ENCODE measurements around the gene GFM2.
"Not testable (repeated sequence)": the region's sequence is repeated elsewhere in the genome, so short reads cannot be mapped to it uniquely, and the experiment has no call there.

The GFM2 gene, protein sequence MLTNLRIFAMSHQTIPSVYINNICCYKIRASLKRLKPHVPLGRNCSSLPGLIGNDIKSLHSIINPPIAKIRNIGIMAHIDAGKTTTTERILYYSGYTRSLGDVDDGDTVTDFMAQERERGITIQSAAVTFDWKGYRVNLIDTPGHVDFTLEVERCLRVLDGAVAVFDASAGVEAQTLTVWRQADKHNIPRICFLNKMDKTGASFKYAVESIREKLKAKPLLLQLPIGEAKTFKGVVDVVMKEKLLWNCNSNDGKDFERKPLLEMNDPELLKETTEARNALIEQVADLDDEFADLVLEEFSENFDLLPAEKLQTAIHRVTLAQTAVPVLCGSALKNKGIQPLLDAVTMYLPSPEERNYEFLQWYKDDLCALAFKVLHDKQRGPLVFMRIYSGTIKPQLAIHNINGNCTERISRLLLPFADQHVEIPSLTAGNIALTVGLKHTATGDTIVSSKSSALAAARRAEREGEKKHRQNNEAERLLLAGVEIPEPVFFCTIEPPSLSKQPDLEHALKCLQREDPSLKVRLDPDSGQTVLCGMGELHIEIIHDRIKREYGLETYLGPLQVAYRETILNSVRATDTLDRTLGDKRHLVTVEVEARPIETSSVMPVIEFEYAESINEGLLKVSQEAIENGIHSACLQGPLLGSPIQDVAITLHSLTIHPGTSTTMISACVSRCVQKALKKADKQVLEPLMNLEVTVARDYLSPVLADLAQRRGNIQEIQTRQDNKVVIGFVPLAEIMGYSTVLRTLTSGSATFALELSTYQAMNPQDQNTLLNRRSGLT

DNA sequence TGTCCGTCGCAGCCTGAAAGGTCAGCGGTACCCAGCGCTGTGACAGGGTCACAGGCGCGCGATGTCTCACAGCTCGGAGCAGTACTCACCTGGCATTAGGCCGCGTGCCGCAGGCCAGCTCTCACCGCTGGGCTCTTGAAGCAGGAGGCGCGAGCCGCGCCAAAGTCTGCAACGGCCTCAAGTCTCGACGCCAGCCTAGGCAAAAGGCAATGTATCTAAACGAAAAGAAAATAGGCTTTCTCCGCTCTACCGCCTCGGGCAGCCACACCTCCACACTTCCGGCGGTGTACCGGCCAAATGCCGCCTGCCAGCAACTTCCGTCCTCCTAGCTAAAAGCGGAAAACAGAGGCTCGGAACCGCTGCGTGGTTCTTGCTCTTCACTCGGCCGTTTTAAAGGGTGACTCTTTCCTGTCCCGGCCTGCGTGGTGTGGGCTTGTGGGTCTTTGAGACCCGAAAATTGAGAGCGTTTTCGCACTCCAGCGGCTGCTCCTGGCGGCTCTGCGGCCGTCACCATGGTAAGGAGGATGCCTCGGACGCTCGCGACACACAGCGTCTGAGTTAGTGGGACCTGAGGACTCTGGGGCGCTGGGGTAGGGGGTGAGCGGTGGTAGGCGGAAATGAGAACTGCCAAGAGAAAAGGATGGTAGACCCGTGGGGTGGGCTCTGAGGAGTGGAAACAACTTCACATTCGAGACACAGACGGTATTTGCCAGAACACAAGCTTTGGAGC lies at the start of gene GFM2, which contains the start of gene NSA2:
Gene GFM2 (minus strand): TSS at position 269 of the 730 bp plus-strand sequence. CDS start 3,375 bp downstream, outside the sequence.
Gene NSA2 (plus strand): TSS at position 401 of the 730 bp plus-strand sequence. CDS start 112 bp downstream, at position 513.
- DNase-seq (ENCODE audit: low read depth): peak; percentile 87

- DNase-seq (ENCODE audit: low read depth): no peak
These were observed 44.0 kb upstream of the GFM2 start for GRCh38 chr5:74810915-74811314.

DNA sequence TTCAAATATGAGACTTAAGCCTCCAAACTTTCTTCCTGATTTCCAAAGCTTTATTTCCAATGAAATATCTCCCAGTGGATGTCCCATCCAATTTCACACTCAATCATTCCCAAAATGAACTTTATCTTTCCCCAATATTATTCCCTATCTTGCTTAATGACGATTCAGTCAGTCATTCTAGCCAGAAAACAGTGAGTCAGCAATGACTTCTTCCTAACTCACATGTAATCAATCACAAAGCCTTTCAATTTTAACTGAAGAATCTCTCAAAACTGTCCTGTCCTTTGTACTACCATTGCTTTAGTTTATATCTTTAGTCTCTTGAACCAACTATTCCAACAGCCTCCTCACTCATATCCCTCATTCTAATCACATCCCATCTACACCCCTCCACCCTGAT lies 35.0 kb upstream of the GFM2 start:
- DNase-seq (ENCODE audit: low read depth): no peak

- no peak for DNase-seq (ENCODE audit: low read depth)
These were observed 34.3 kb upstream of the GFM2 start for GRCh38 chr5:74801197-74801596.

- DNase-seq (ENCODE audit: low read depth): no peak
These were observed 32.3 kb upstream of the GFM2 start for GRCh38 chr5:74798977-74799911.

- DNase-seq (ENCODE audit: low read depth): not testable (repeated sequence)
These were observed 24.8 kb upstream of the GFM2 start for GRCh38 chr5:74791669-74792068.

DNA sequence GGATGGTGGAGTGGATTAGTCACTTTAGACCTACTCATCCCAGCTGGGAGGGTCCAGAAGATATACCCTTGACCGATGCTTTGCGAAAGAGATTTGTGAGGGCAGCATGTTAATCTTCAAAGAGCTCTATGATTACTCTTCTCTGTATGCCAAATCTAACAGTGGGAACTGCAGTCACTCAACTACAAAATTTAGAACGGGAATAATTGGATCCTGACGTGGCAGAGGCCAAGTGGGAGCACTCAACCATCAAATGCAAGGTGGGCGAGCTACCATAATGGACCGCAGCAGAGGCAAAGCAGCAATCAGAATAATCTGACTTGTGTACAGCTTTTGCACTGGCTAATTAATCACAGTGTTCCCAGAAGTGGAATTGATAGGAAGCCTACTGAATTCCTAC lies 20.5 kb upstream of the GFM2 start:
- DNase-seq (ENCODE audit: low read depth): no peak

GRCh38 chr5:74786851-74787250 lies 19.9 kb upstream of the GFM2 start:
- DNase-seq (ENCODE audit: low read depth): no peak

DNA sequence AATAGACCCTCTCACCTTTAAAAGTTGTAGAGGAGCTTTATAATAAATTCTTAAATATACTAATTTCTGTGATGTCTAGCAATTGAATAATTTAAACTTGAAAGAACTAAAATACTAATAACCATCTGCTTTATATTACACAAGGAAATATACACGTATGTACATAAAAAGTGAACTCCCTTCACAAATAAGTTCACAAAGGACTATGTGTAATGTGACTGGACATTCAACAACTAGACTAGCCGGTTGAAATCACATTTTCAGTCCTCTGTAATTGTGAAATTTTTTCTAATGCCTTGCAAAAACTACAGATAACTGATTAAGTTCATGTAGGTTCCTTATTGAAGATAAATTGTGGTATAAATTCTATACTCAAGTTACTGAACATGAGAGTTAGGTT lies 11.7 kb upstream of the GFM2 start:
- DNase-seq (ENCODE audit: low read depth): no peak

DNA sequence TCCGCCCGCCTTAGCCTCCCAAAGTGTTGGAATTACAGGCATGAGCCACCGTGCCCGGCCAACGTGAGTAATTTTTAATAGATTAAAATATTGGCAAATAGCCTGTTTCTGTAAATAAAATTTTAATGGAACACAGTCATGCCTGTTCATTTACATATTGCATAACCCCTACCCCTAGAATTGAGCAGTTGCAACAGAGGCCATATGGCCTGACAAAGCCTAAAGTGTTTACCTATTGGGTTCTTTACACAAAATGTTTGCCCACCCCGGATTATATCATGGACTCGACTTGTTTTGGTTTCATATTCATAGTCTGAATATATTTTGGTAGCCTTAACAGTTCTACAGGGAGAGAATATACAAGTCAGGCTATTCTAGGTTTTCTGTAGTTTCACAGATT lies 5.4 kb upstream of the GFM2 start:
- DNase-seq (ENCODE audit: low read depth): no peak

DNA sequence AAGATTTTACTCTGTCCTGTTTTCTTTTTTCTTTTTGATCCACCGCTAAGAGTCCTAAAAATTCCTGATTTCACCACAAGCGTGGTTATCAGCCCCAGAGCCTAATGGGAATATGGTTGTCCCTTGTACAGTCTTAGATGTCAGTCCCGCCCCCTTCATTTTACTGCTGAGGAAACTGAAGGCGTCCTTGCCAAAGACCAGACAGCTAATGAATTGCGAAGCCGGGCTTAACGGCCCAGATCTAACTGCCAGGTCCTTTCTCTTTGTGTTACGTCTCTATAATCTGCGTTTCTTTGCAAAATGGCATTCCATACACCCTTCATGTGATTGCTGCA lies 629 bp upstream of the GFM2 start:
- no peak for DNase-seq (ENCODE audit: low read depth)

- no peak for DNase-seq (ENCODE audit: low read depth)
These were observed 484 bp downstream of the GFM2 start for GRCh38 chr5:74766418-74766848.

DNA sequence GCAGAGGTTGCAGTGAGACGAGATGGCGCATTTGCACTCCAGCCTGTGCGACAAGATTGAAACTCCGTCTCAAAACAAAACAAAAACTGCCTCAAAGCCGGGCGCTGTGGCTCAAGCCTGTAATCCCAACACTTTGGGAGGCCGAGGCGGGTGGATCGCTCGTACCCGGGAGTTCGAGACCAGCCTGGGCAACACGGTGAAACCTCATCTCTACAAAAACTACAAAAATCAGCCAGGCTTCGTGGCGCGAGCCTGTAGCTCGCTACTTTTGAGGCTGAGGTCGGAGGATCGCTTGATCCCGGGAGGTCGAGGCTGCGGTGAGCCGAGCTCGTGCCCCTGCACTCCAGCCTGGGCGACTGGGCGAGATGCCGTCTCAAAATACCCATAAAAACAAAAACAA lies 988 bp downstream of the GFM2 start:
- DNase-seq (ENCODE audit: low read depth): no peak

DNA sequence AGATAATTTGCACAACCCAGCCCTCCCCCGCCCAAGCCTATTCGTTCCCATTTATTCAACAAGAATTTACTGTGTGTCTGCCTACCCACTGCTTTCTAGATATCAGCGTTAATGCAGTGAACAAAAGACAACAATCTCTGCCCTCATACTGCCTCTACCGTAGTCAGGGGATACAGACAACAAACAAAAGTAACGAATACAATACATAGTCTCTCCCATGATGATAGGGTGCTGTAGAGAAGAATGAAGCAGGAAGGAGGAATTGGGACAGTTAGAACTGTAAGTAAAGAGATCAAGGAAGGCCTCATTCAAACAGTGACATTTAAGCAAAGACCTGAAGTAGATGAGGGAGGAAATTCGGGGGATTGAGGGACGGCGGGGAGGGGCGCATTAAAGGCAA lies 1.7 kb downstream of the GFM2 start:
- no peak for DNase-seq (ENCODE audit: low read depth)

DNA sequence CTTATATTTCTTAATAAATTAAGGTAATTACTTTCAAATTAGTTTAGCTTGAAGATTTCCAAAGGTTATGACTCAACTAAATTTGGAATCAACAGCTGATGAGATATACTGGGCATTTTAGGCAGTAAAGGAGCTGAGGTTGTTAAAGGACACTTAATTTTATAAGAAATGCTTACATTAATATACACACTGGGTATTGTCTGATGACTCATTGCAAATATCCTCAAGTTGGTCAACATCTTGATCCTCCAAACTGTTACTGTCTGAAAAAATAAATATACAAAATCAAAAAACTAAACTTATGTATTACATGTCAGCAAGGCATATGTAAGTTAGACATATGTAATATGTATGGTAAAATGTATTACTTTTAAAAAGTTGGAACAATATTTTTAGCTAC lies 3.4 kb downstream of the GFM2 start:
- DNase-seq (ENCODE audit: low read depth): no peak

- DNase-seq (ENCODE audit: low read depth): no peak
These were observed 4.3 kb downstream of the GFM2 start for GRCh38 chr5:74762599-74762998.

GRCh38 chr5:74761241-74761640 lies 5.7 kb downstream of the GFM2 start:
- DNase-seq (ENCODE audit: low read depth): no peak

DNA sequence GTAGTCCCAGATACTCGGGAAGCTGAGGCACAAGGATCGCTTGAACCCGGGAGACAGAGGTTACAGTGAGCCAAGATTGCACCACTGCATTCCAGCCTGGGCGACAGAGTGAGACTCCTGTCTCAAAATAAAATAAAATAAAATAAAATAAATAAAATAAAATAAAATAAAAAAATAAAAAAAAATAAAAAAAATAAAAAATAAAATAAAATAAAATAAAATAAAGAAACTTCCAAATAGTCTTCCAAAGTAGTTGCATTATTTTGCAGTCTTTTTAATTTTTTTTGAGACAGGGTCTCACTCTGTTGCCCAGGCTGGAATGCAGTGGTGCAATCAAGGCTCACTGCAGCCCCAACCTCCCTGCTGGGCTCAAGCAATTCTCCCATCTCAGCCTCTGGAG lies 18.2 kb downstream of the GFM2 start:
- not testable (repeated sequence) for DNase-seq (ENCODE audit: low read depth)

- DNase-seq (ENCODE audit: low read depth): no peak
These were observed 28.5 kb downstream of the GFM2 start for GRCh38 chr5:74738406-74738805.

GRCh38 chr5:74736759-74737158 lies 30.2 kb downstream of the GFM2 start:
- DNase-seq (ENCODE audit: low read depth): no peak

- DNase-seq (ENCODE audit: low read depth): no peak
These were observed 41.6 kb downstream of the GFM2 start for GRCh38 chr5:74725331-74725730.

DNA sequence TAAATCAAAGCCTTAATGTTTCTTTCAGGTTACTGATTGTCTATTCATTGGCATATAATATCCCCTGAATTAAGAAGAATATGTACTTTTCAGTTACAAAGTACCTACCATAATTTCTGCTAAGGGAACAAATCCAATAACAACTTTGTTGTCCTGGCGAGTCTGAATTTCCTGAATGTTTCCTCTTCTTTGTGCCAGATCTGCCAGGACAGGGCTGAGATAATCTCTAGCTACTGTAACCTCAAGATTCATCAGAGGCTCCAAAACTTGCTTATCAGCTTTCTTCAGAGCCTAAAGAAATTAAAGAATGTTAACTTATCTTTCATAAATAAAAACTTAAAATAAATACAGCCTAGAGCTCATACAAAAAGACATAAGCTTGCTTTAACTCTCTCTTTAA lies 44.6 kb downstream of the GFM2 start:
- DNase-seq (ENCODE audit: low read depth): no peak

All from stimulated activated CD8-positive, alpha-beta memory T cell treated with anti-CD3 and anti-CD28 coated beads, Interleukin-12 subunit alpha, Interleukin-12 subunit beta, amount 100 ng/mL, for 4 hours (primary cell).